GM12864 (cell line): ENCODE results near the gene ADAMTS16.

ENCODE experiments used
- DNase-seq: peaks from one replicate; pipeline ENCODE4 v3.0.0-alpha.2; 2011; ENCODE audit warnings: low read depth
- H3K4me3 ChIP-seq: 2 replicates; pipeline ENCODE4 v1.5.1; 2011; ENCODE audit warnings: mild to moderate bottlenecking, low read depth, low read length, control low read depth
- CTCF ChIP-seq: IDR thresholded peaks from 2 replicates; pipeline ENCODE4 v1.5.1; 2011; ENCODE audit warnings: low read depth, mild to moderate bottlenecking, moderate library complexity, low read length, control low read depth, inconsistent platforms; ENCODE audit errors: missing control alignments

The ADAMTS16 gene

GRCh38 chr5:5314166-5314565 is 174.0 kb downstream of the ADAMTS16 start:
- no peak for TF ChIP-seq CTCF
- no peak for DNase-seq
- H3K4me3 ChIP-seq, result no peak overlapping the region

- no peak for TF ChIP-seq CTCF
- no peak overlapping the region for H3K4me3 ChIP-seq
- DNase-seq, result no peak
These were observed 174.5 kb downstream of the ADAMTS16 start for GRCh38 chr5:5314626-5315025.

- H3K4me3 ChIP-seq, result no peak overlapping the region
- TF ChIP-seq CTCF, result no peak
- no peak for DNase-seq
These were observed 175.2 kb downstream of the ADAMTS16 start for GRCh38 chr5:5315068-5315980.

- no peak for DNase-seq
- no peak overlapping the region for H3K4me3 ChIP-seq
- no peak for TF ChIP-seq CTCF
These were observed 176.2 kb downstream of the ADAMTS16 start for GRCh38 chr5:5316334-5316733.

GRCh38 chr5:5317976-5318375 is 177.8 kb downstream of the ADAMTS16 start:
- no peak overlapping the region for H3K4me3 ChIP-seq
- no peak for TF ChIP-seq CTCF
- DNase-seq, result no peak

GRCh38 chr5:5318426-5319190 is 178.5 kb downstream of the ADAMTS16 start:
- no peak for TF ChIP-seq CTCF
- DNase-seq, result no peak
- H3K4me3 ChIP-seq, result no peak overlapping the region
